CD4-positive, alpha-beta T cell (primary cell): ENCODE results near the gene PRTFDC1. TPM values are rescaled to one million over a fixed set of nuclear protein-coding genes. Genes with fewer than 3 reads are reported as not detected.

Experiments used
- ATAC-seq: fragments of 200-7000 bp; cut with Tn5 transposase; one replicate; pipeline ENCODE4 v1.10.0; 2022; ENCODE audit warnings: mild to moderate bottlenecking; ENCODE audit not compliant: poor library complexity
- CTCF ChIA-PET: fragments of 350-600 bp; sonication (Branson Sonifier 250); formaldehyde crosslinking; loops from one replicate; lab custom pipeline; 2021; ENCODE audit warnings: antibody characterized with exemption, inconsistent platforms; lab: Charles Lee
- POLR2A ChIA-PET: fragments of 350-600 bp; sonication (Branson Sonifier 250); formaldehyde crosslinking; loops from one replicate; lab custom pipeline; 2021; ENCODE audit warnings: antibody characterized with exemption, inconsistent platforms; lab: Charles Lee
- DNase-seq, 14 experiments: peaks; one replicate each; pipeline ENCODE4 v3.0.0-alpha.2; 2013 to 2020; ENCODE audit warnings: mixed read lengths in 2 of 14
- H3K27ac ChIP-seq, 2 donors: one replicate each; pipeline versions ENCODE4 v1.5.1 to v1.7.0; 2013; ENCODE audit warnings: low read length in 2 of 2, low read depth in 1 of 2, mild to moderate bottlenecking in 1 of 2
- H3K27me3 ChIP-seq, 2 experiments: 1 replicate in 1 of 2; 2 replicates in 1 of 2; pipeline versions ENCODE4 v1.6.1 to v1.7.0; 2013; ENCODE audit warnings: low read length in 2 of 2, control low read depth in 1 of 2, mild to moderate bottlenecking in 1 of 2, moderate library complexity in 1 of 2; ENCODE audit not compliant: insufficient read depth in 2 of 2, control insufficient read depth in 1 of 2
- H3K36me3 ChIP-seq: one replicate; pipeline ENCODE4 v1.6.1; 2013; ENCODE audit warnings: low read length, control low read depth; ENCODE audit not compliant: insufficient read depth
- H3K4me1 ChIP-seq: one replicate; pipeline ENCODE4 v1.6.1; 2013; ENCODE audit warnings: low read length, control low read depth; ENCODE audit not compliant: insufficient read depth
- H3K4me3 ChIP-seq: one replicate; pipeline ENCODE4 v1.5.1; 2013; ENCODE audit warnings: mild to moderate bottlenecking, low read length, moderate library complexity
- H3K9me3 ChIP-seq, 2 experiments: 1 replicate in 1 of 2; 2 replicates in 1 of 2; pipeline versions ENCODE4 v1.6.1 to v1.7.0; 2013; ENCODE audit warnings: low read length in 2 of 2, mild to moderate bottlenecking in 2 of 2, control low read depth in 1 of 2, moderate library complexity in 1 of 2; ENCODE audit not compliant: control insufficient read depth in 1 of 2, insufficient read depth in 1 of 2
- H3K27ac Mint-ChIP-seq: one replicate; pipeline ENCODE4 v1.8.0; 2020; ENCODE audit warnings: mixed read lengths
- H3K27me3 Mint-ChIP-seq: one replicate; pipeline ENCODE4 v1.8.0; 2021; ENCODE audit warnings: mixed read lengths
- H3K36me3 Mint-ChIP-seq: one replicate; pipeline ENCODE4 v1.8.0; 2021; ENCODE audit warnings: low read depth, mixed read lengths
- H3K4me1 Mint-ChIP-seq: one replicate; pipeline ENCODE4 v1.8.0; 2021; ENCODE audit warnings: low read depth, mixed read lengths
- H3K4me3 Mint-ChIP-seq: one replicate; pipeline ENCODE4 v1.8.0; 2020; ENCODE audit warnings: mild to moderate bottlenecking, mixed read lengths
- H3K9me3 Mint-ChIP-seq: one replicate; pipeline ENCODE4 v1.8.0; 2020; ENCODE audit warnings: mixed read lengths
- intact Hi-C, 2 experiments: fragments of 100-400 bp; cut with DNase I in 1 of 2; cut with micrococcal nuclease in 1 of 2; formaldehyde crosslinking; loops; one replicate each; pipeline versions ENCODE4 v1.15.1 to v1.9.0; 2023 to 2025; cut with DNase I, micrococcal nuclease
- total RNA-seq, 174 experiments: library from RNA in 2 of 174; stranded (reverse) in 2 of 174; gene quantifications; one replicate each; pipeline ENCODE4 v1.2.3 and lab custom pipeline; 2021 to 2026
- TF ChIP-seq, protein P1 (sequence below): fragments of 200-600 bp; IDR thresholded peaks from one replicate; pipeline ENCODE4 v1.8.0; 2022; ENCODE audit warnings: antibody characterized with exemption, mild to moderate bottlenecking

PRTFDC1 gene
- total RNA-seq, 2 experiments from 2014 or later: 0.52 to 0.67 TPM

DNA sequence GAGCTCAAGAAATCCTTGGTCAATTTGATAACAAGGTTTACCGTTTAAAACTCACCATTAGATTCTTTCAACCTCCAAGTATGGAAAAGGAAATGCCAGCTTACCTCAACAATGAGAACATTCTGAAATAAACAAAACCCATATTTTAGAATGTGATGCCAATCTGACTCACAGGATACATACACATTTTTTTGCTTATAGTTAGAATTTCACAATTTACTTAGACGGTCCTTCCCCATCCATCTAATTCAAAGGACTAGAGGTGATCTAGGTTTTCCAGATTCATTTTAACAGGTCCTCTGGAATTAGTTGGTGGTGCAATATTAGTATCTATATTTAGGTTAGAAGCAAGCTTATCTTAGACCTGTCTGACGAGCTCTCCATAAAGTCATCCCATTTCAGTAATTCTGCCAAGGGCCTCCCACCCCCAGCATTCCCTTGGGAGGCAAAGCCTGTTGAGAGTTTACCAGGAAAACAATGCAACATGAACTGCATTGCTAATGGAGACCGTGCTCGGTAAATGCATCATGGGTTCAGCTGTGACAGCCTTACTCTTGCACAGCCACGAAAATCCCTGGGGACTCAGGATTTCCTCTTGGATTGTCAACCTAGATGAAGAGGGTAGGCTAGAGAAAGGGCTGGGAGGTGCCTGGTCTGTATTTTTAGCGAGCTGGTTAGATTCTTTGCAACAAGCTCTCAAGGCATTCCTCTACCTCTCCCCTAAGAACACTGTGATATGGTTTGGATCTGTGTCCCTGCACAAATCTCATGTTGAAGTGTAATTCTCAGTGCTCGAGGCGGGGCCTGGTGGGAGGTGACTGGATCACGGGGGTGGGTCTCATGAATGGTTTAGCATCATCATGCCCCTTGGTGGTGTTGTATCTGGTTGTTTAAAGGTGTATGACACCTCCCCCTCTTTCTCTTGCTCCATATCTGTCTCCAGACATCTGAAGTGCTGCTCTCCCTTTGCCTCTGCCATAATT, 93.8 kb downstream of the PRTFDC1 start:
- ChIA-PET CTCF (interaction anchor here (1.5 kb wide), 1 partner anchor 10 kb away, joined by 3 read pairs; no protein-coding TSS in a partner anchor), POLR2A (no interaction called here)
- no peaks in the 10 kb centered on the region for H3K27me3 Mint-ChIP-seq
- H3K4me1 Mint-ChIP-seq: no peaks in the 10 kb centered on the region
- Histone ChIP-seq H3K27me3 (no peaks in the 10 kb centered on the region), H3K4me1 (no peaks in the 10 kb centered on the region), H3K9me3 (no peaks in the 10 kb centered on the region), H3K4me3 (no peak overlapping the region), H3K27ac (no peak overlapping the region), H3K36me3 (no peaks in the 10 kb centered on the region)
- H3K27ac Mint-ChIP-seq: no peak overlapping the region
- DNase-seq (no peak), ATAC-seq (no peak)
- TF ChIP-seq, protein P1, sequence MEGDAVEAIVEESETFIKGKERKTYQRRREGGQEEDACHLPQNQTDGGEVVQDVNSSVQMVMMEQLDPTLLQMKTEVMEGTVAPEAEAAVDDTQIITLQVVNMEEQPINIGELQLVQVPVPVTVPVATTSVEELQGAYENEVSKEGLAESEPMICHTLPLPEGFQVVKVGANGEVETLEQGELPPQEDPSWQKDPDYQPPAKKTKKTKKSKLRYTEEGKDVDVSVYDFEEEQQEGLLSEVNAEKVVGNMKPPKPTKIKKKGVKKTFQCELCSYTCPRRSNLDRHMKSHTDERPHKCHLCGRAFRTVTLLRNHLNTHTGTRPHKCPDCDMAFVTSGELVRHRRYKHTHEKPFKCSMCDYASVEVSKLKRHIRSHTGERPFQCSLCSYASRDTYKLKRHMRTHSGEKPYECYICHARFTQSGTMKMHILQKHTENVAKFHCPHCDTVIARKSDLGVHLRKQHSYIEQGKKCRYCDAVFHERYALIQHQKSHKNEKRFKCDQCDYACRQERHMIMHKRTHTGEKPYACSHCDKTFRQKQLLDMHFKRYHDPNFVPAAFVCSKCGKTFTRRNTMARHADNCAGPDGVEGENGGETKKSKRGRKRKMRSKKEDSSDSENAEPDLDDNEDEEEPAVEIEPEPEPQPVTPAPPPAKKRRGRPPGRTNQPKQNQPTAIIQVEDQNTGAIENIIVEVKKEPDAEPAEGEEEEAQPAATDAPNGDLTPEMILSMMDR: no peak
- no peak overlapping the region for H3K4me3 Mint-ChIP-seq
- intact Hi-C loops: no loop called here
- peaks cover 2% of the 10 kb centered on the region for H3K9me3 Mint-ChIP-seq
- no peaks in the 10 kb centered on the region for H3K36me3 Mint-ChIP-seq

DNA sequence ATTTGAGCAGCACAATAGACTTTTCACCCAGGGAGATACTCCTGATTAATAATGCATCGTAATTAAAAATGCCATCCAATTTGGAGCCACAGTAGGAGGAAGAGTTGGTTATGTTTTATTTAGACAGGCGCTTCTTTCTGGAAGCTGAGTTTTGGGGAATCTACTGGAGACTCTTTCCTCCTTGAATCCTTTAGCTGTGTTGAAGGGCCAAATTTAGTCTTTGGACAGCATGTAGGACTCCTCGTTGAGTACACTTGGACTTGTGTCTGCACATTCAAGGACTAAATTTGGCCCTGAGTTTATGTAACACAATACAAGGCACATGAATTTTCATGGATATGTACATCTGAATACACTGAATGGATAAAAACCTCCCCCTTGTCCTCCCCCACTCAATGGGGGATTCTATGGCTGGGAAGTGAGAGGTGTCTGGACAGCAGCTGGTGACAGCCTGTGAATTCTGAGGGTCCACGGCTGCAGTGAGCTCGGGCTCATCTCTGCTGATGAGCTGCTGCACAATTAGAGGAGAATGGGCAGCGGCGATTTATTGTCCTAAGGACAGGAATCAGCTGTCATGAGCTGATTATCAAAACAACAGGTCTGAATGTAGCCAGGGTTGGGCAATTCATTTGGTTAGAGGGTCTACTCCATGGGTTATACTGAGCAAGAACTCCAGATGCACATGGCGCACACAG, 95.2 kb downstream of the PRTFDC1 start:
- ChIA-PET CTCF (interaction anchor here (0.6 to 0.7 kb wide), 2 partner anchors 170 to 466 kb away, joined by 3 to 6 read pairs; no protein-coding TSS in a partner anchor), POLR2A (no interaction called here)
- intact Hi-C loops: no loop called here
- H3K36me3 Mint-ChIP-seq: no peaks in the 10 kb centered on the region
- DNase-seq (no peak), ATAC-seq (no peak)
- H3K4me3 ChIP-seq: no peak overlapping the region
- H3K27me3 ChIP-seq: no peaks in the 10 kb centered on the region
- H3K4me1 ChIP-seq: peaks cover under 1% of the 10 kb centered on the region
- no peaks in the 10 kb centered on the region for H3K9me3 ChIP-seq
- no peak overlapping the region for H3K4me3 Mint-ChIP-seq
- no peaks in the 10 kb centered on the region for H3K4me1 Mint-ChIP-seq
- H3K27ac Mint-ChIP-seq: no peak overlapping the region
- no peak overlapping the region for H3K27ac ChIP-seq
- H3K27me3 Mint-ChIP-seq: no peaks in the 10 kb centered on the region
- H3K9me3 Mint-ChIP-seq: no peaks in the 10 kb centered on the region
- TF ChIP-seq, protein P1: no peak
- no peaks in the 10 kb centered on the region for H3K36me3 ChIP-seq

DNA sequence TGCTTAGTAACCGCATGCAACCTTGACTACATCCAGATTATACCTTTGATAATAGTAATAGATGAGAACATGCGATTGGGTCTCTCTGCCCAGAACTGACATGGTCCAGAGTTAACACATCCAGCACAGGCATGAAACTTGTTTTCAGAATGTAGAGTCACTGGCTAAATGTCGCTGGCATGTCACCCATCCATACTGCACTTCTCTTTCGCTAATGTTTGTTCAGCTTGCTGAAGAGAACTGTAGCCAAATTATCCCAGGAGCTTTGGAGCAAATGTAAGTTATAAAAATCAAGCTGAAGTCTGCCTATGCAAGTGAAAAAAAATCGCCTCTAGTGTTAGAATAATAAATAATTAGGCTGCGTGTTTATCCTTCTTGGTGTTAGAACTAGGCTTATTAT, 98.2 kb downstream of the PRTFDC1 start:
- POLR2A ChIA-PET: no interaction called here
- DNase-seq: no peak
- H3K4me1 Mint-ChIP-seq: peaks cover 12% of the 10 kb centered on the region
- CTCF ChIA-PET: no interaction called here
- no peak overlapping the region for H3K27ac ChIP-seq
- no peaks in the 10 kb centered on the region for H3K27me3 Mint-ChIP-seq
- no peaks in the 10 kb centered on the region for H3K9me3 ChIP-seq
- H3K4me1 ChIP-seq: peaks cover 3% of the 10 kb centered on the region
- no peaks in the 10 kb centered on the region for H3K27me3 ChIP-seq
- no peaks in the 10 kb centered on the region for H3K36me3 Mint-ChIP-seq
- no peak for ATAC-seq
- no peaks in the 10 kb centered on the region for H3K9me3 Mint-ChIP-seq
- intact Hi-C loops: no loop called here
- no peaks in the 10 kb centered on the region for H3K36me3 ChIP-seq
- no peak overlapping the region for H3K4me3 Mint-ChIP-seq
- no peak overlapping the region for H3K4me3 ChIP-seq
- H3K27ac Mint-ChIP-seq: no peak overlapping the region
- TF ChIP-seq, protein P1: no peak
